ENCODE results near the gene LIN37.

DNA sequence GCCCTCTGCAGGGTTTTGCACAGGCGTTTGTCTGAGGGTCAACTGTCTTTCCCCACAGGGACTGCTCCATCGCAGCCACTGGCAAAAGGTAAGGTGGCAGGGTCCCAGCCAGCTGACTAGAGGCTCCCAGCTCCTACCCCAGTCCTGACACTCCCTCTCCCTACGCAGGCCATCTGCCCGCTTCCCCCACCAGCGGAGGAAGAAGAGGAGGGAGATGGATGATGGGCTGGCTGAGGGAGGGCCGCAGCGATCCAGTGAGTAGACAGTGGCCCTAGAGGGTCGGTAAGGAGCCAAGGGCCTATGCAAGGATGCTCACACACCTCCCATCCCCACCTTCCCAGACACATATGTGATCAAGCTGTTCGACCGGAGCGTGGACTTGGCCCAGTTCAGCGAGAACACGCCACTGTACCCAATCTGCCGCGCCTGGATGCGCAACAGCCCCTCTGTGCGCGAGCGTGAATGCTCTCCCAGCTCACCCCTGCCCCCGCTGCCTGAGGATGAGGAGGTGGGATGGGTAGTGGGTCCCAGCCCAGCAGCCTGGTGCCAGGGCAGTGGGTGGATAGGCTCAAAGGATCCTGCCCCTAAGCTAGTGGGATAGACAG, 4.5 kb downstream of the LIN37 start:
- TF ChIP-seq, protein P1, sequence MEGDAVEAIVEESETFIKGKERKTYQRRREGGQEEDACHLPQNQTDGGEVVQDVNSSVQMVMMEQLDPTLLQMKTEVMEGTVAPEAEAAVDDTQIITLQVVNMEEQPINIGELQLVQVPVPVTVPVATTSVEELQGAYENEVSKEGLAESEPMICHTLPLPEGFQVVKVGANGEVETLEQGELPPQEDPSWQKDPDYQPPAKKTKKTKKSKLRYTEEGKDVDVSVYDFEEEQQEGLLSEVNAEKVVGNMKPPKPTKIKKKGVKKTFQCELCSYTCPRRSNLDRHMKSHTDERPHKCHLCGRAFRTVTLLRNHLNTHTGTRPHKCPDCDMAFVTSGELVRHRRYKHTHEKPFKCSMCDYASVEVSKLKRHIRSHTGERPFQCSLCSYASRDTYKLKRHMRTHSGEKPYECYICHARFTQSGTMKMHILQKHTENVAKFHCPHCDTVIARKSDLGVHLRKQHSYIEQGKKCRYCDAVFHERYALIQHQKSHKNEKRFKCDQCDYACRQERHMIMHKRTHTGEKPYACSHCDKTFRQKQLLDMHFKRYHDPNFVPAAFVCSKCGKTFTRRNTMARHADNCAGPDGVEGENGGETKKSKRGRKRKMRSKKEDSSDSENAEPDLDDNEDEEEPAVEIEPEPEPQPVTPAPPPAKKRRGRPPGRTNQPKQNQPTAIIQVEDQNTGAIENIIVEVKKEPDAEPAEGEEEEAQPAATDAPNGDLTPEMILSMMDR (IDR thresholded peaks at IDR 0.05): no peak
- no peak for TF ChIP-seq POLR2A (IDR thresholded peaks at IDR 0.05)

Data from right lobe of liver (tissue), 4 donors.